Bronchial epithelial cell (primary cell): ENCODE measurements around the gene RPLP1. TPM values are rescaled to one million over a fixed set of nuclear protein-coding genes. Genes with fewer than 3 reads are reported as not detected.

Experiments
- DNase-seq: peaks from one replicate; pipeline ENCODE4 v3.0.0-alpha.2; 2010; ENCODE audit warnings: low read depth
- FAIRE-seq: peaks from 2 replicates; lab custom pipeline; 2011; peaks lifted over from hg19 to GRCh38; lab: Jason Lieb, UNC
- H3K27me3 ChIP-seq: 2 replicates; pipeline ENCODE4 v1.5.1; 2011; ENCODE audit warnings: low read length; ENCODE audit not compliant: control insufficient read depth, insufficient read depth
- H3K36me3 ChIP-seq: 2 replicates; pipeline ENCODE4 v1.5.1; 2011; ENCODE audit warnings: low read length; ENCODE audit not compliant: control insufficient read depth, insufficient read depth
- H3K4me3 ChIP-seq: 2 replicates; pipeline ENCODE4 v1.5.1; 2011; ENCODE audit warnings: mild to moderate bottlenecking, low read depth, low read length, control low read depth
- total RNA-seq: library from RNA; depleted of rRNA; stranded (reverse); fragments of >200 nt; gene quantifications from 2 replicates; pipeline ENCODE4 v1.2.1, GENCODE V29; 2014
- TF ChIP-seq, protein P1 (sequence below): IDR thresholded peaks from 2 replicates; pipeline ENCODE4 v1.5.1; 2011; ENCODE audit warnings: mild to moderate bottlenecking, moderate library complexity, low read length, control low read depth, inconsistent platforms; ENCODE audit not compliant: insufficient read depth, severe bottlenecking

Gene RPLP1
- total RNA-seq, 1 donor from 2014 or later = 47.4 TPM

DNA sequence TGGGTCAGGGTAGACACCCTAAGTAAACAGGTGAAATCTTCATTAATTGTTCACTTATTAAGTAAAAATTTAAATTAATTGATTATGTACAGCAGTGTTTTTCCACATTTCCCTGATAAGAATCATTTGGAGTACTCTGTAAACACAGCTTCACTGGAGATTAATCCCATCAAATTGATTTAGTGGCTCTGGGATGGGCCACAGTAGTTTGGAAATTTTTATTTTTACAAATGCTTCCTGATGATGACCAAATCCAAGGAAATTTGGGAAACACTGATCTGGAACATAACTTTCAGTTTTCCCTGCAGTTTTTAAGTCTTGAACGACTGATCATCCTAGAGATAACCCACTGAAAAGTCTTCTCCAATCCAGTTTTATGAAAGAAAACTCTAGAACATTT lies 18.8 kb upstream of the RPLP1 start:
- FAIRE-seq = no peak

DNA sequence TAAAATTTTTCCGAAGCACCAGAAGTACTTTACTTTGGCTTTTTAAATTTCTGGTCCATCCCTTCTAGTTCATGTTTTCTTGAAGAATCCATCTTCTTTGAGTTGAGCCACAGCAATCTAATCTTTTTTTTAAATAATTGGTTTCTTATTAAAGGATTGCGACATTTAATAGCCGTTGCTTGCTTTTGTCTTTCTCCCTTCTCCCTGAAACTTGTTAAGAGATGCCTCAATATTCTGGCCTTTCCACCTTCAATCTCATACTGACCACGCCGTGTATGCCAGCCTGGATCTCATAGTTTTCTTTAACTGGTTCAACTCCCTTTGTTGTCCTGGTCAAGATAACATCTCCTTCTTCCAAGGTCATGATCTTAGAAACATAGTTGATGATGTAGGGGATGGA lies 18.4 kb upstream of the RPLP1 start:
- H3K36me3 ChIP-seq = no peaks in the 10 kb centered on the region

More for the DNA sequence above, 18.8 kb upstream of the RPLP1 start:
- TF ChIP-seq, protein P1, sequence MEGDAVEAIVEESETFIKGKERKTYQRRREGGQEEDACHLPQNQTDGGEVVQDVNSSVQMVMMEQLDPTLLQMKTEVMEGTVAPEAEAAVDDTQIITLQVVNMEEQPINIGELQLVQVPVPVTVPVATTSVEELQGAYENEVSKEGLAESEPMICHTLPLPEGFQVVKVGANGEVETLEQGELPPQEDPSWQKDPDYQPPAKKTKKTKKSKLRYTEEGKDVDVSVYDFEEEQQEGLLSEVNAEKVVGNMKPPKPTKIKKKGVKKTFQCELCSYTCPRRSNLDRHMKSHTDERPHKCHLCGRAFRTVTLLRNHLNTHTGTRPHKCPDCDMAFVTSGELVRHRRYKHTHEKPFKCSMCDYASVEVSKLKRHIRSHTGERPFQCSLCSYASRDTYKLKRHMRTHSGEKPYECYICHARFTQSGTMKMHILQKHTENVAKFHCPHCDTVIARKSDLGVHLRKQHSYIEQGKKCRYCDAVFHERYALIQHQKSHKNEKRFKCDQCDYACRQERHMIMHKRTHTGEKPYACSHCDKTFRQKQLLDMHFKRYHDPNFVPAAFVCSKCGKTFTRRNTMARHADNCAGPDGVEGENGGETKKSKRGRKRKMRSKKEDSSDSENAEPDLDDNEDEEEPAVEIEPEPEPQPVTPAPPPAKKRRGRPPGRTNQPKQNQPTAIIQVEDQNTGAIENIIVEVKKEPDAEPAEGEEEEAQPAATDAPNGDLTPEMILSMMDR = no peak
- no peak overlapping the region for H3K4me3 ChIP-seq
- H3K36me3 ChIP-seq = no peaks in the 10 kb centered on the region
- no peak for DNase-seq
- H3K27me3 ChIP-seq = no peaks in the 10 kb centered on the region

DNA sequence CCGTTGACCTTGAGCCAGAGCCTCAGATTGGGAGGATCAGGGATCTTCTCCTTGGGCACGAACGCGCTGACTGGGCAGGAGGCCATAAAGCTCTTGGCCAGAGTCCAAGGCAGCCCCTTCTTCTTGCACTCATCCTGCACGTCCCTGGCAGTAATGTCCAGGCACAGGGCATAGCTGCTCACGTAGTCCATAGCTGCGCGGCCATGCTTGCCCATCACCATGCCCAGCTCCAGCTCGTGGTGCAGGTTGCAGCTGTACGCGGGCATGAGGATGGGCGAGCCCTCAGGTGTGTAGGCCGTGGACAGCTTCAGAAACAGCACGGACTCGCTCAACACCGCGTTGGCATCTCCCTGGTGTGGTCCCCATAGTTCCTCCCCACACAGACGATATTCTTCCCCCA lies 17.9 kb upstream of the RPLP1 start:
- H3K4me3 ChIP-seq = no peak overlapping the region
- TF ChIP-seq, protein P1 = no peak
- H3K27me3 ChIP-seq = no peaks in the 10 kb centered on the region
- DNase-seq (no peak), FAIRE-seq (no peak)
- no peaks in the 10 kb centered on the region for H3K36me3 ChIP-seq

More for the DNA sequence above, 18.4 kb upstream of the RPLP1 start:
- H3K27me3 ChIP-seq = no peaks in the 10 kb centered on the region
- TF ChIP-seq, protein P1 = no peak
- no peak overlapping the region for H3K4me3 ChIP-seq
- DNase-seq (no peak), FAIRE-seq (no peak)

DNA sequence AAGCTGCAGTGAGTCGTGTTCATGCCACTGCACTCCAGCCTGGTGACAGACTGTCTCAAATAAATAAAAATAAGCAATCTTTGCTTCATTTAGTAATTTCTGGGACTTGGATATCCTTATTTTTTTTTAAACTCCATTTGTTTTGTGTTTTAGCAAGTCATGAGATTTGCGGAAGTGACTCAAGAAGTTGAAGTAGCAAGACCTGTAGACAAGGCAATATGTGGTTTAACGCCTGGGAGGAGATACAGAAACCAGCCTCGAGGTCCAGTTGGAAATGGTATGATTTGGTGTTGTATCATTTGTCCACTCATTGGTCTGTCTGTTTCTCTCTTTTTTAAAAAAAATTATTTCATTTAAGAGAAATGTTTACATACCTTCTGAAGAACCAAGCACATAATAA lies 16.6 kb upstream of the RPLP1 start:
- TF ChIP-seq, protein P1 = no peak
- FAIRE-seq (no peak), DNase-seq (no peak)
- Histone ChIP-seq H3K27me3 (no peaks in the 10 kb centered on the region), H3K36me3 (peaks cover 2% of the 10 kb centered on the region), H3K4me3 (no peak overlapping the region)

DNA sequence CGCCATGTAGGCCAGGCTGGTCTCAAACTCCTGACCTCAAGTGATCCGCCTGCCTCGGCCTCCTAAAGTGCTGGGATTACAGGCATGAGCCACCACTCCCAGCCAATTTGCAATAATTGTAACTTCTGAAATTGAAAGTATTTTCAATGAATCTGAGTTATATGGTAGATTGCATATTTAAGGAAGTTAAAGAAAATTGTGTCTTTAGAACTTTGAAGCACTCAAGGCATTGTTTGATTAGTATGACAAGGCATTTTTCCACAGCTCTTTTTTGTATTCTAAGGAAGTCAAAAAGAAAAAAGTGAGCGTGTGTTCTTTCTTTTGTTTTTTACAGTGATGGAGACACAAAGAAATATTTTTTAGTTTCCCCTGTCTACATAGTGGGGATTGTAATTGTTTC lies 15.7 kb upstream of the RPLP1 start:
- H3K36me3 ChIP-seq = peaks cover 2% of the 10 kb centered on the region
- no peak for FAIRE-seq
- TF ChIP-seq, protein P1 = no peak
- DNase-seq = no peak
- H3K4me3 ChIP-seq = no peak overlapping the region
- H3K27me3 ChIP-seq = no peaks in the 10 kb centered on the region

DNA sequence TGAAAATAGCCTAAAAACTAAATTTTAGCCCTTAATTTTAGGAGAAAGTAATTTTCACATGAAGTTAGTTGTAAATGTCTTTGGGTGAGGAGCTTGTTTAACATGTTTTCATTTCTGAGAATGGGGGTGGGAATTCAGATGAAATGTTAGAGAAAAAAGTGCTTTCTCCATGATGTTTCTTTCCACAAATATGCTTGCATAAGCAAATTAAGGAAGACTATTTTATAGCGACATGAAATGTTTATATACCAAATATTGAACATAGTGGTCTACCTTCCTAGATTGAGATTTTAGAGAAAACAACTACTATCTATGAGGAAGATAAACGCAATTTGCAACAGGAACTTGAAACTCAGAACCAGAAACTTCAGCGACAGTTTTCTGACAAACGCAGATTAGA lies 13.0 kb upstream of the RPLP1 start:
- no peak overlapping the region for H3K4me3 ChIP-seq
- TF ChIP-seq, protein P1 = no peak
- no peaks in the 10 kb centered on the region for H3K27me3 ChIP-seq
- no peak for DNase-seq
- no peak for FAIRE-seq
- peaks cover 2% of the 10 kb centered on the region for H3K36me3 ChIP-seq
